NCI-H1048 (cell line): ENCODE results near the gene SH3GL2.

Experiments
- DNase-seq: peaks from one replicate; lab custom pipeline; 2025; lab: John Stamatoyannopoulos, UW

The SH3GL2 gene

DNA sequence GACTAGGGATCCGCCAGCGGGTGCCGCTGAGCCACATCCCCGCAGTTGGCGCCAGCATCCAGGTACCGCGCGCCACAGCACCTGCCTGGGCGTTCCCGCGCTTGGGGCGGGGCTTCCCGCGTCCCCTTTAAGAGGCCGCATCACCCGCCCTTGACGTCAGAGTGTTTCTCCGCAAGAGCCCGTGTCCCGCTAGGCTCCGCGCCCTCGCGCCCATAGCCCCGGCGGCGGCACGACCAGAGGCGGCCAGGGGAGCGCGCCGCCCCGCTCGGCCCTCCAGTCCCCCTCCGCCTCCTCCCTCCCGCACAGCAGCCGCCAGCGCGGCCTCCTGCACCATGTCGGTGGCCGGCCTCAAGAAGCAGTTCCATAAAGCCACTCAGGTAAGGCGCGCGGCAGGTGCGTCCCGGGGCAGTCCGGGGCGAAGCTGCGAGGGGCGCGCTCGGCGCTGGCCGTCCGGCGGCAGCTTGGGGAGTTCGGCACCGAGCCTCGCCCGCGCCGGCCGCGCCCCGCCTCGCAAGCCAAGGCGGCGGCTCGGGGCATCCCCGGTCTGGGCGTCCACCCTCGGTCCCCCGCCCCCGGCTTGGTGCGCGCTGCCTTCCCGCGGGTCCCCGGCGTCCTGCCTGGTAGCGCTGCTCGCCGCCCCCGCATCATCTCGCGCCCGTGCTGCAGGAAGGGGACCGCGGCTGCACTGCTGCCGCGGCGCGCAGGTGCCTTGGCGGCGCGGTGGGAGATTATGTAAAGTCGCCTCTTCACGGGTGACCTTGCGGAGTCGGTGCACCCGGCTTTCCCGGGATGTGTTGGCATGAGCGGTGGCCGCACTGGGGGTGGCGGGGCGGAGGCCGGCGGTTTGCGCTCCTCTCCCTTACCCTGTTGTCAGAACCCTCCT is at the start of gene SH3GL2:
TSS of gene SH3GL2 (plus strand) at position 156 of the 883 bp plus-strand sequence.
- DNase-seq = peak; percentile 51

DNA sequence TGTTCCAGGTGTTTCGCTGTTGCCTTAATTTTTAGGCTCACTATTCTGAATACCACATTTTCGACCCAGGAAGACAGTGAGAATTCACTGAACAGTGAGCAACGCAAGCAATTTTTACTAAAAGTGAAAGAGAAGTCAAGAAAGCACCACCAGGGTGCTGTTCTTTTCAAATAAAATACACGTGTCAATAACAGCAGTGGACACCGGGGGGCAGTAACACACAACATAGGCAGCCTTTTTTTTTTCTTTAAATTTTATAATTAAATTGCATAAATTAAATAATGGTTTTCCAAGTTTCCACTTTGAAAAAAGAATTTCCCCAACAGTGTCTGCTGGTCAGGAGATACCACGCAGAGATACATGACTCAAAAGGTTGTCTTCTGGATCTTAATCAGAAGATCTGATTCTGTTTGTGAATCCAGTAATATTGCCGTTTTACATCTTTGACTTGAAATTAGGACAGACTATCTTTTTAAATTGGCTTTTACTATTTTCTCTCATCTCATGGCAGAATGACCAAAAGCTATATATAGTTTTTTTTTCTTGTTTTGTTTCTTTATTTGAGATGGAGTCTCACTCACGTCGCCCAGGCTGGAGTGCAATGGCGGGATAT is 47.1 kb upstream of the SH3GL2 start:
- no peak for DNase-seq

DNA sequence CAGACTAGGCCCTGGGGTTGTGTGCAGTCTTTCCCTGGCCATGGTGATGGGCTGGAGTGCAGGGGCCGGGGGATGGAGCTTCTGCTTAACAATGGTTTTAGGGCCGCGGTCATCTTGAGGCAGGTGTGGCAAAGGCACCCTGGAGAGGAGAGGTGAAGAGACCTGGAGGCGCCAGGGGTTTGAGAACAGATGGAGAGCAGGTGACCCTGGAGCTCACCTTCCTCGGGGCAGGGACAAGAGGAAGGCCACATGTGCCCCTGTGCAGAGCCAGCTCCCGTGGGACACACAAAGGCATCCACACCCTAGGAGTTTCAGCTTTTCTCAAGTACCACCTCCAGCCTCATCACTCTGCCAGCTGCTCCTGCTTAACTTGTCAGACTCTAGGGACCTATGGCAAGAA is 46.4 kb upstream of the SH3GL2 start:
- DNase-seq = no peak

- no peak for DNase-seq
These were observed 43.7 kb upstream of the SH3GL2 start for GRCh38 chr9:17535176-17535575.

- DNase-seq = no peak
These were observed 42.8 kb upstream of the SH3GL2 start for GRCh38 chr9:17536027-17536426.

- DNase-seq = no peak
These were observed 27.8 kb upstream of the SH3GL2 start for GRCh38 chr9:17551023-17551422.

GRCh38 chr9:17555362-17556054 is 23.4 kb upstream of the SH3GL2 start:
- DNase-seq = no peak

GRCh38 chr9:17556255-17556654 is 22.6 kb upstream of the SH3GL2 start:
- no peak for DNase-seq

DNA sequence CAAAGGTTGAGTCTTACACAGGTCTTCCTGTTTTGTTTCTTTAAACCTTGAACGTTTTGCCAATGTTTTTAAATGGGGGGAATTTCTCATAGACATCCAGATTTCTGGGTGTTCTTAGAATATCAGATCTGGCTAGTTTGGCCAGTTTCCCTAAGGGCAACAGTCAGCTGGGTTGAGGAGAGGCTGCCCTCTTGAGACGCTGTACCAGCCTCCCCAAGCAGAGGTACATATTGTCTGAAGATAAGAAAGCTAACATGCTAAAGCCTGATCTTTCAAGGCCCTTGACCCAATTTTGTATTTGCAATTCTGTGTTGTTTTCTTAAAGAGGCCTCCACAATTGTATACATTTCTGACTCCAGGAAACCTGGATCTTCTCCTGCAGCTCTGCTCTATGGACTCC is 21.9 kb upstream of the SH3GL2 start:
- DNase-seq = no peak

DNA sequence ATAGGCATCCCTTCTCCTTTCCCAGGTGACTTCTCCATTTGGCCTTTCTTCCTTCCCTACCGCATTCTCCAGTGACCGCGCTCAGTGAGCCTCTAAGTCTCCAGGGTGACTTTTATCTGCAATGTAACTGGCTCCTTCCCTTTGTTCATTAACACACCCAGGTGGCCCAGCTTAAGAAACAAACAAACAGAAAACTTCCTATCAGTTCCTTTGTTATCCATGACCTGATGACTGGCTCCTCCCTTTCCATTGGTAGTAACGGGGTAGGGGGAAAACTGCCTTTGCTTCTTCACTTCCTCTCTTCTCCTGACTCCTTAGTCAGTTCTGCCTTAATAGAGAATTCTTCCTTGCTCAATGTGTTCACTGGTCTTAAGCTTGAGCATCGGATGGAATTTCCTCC is 7.0 kb upstream of the SH3GL2 start:
- DNase-seq = no peak

- no peak for DNase-seq
These were observed 4.5 kb upstream of the SH3GL2 start for GRCh38 chr9:17574342-17574741.

- no peak for DNase-seq
These were observed 322 bp upstream of the SH3GL2 start for GRCh38 chr9:17578577-17578910.

DNA sequence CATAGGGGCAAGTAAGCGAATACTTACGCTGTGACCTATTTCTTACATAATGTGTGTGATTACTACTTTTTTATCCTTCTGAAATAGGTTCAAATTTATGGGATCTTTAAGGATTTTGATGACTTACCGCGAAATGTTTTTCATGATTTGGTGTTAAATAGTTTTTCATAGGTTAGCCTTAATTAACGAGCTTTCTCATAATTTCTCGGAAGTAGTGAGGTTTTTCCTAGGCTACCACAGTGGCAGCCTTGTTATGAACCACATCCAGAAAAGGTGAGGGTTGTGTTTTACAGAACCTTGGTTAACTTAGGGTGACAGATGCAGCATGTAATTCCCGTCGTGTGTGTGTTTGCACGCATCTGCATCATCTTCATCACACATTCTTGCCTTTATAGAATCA is 1.3 kb downstream of the SH3GL2 start:
- no peak for DNase-seq

DNA sequence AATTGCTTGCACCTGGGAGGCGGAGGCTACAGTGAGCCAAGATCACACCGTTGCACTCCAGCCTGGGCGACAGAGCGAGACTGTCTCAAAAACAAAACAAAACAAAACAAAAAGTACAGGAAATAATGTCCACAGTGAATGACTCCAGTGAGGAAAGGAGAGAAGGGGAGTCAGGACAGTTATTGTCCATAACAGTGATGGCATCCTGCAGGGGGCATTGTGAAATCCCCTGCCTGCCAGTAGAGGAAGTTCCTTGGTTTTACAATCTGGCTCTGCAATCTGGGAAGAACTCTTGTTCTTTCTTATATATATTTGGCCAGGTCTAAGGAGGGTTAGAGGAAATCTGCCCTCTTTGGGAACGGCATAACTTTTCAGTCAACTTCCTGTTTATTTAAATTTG is 8.2 kb downstream of the SH3GL2 start:
- no peak for DNase-seq

- no peak for DNase-seq
These were observed 9.5 kb downstream of the SH3GL2 start for GRCh38 chr9:17588395-17588794.

GRCh38 chr9:17588941-17589340 is 10.1 kb downstream of the SH3GL2 start:
- DNase-seq = no peak

DNA sequence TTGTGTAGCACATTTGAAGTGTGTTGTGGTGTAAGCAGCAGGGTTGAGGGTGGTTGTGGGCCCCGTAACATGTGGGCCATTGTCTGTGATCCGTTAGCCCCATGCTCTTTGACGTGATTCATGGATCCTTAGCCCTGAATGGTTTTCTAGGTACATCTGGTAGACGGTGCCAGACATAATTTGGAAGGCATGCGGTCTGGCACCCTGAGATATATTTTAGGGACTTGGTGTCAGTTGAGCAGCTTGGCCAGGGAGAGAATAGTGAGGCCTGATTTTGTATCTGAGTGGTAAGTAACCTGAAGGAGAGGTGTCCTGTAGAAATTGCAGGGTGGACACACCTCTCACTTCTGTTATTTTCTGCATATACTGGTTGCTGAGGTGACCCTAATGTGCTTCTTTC is 10.9 kb downstream of the SH3GL2 start:
- no peak for DNase-seq

- DNase-seq = no peak
These were observed 16.1 kb downstream of the SH3GL2 start for GRCh38 chr9:17594961-17595360.

DNA sequence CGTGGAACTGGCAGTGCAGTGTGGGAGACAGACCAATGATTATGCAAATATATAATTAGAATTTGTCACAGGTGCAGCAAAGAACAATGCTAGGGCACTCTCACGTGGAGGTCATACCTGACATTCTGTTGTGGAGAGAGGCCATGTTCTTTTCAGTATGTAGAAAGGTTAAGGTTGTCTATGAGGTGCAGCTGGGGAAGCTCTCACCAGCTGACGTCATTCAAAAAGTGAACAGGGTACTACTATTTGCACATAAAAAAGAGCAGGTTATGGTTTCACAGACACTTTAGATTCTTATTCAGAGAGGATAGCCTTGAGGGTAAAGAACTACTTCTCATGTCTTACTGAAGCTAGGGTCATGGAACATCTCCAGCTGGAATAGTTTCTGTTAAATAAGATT is 19.1 kb downstream of the SH3GL2 start:
- DNase-seq = no peak

DNA sequence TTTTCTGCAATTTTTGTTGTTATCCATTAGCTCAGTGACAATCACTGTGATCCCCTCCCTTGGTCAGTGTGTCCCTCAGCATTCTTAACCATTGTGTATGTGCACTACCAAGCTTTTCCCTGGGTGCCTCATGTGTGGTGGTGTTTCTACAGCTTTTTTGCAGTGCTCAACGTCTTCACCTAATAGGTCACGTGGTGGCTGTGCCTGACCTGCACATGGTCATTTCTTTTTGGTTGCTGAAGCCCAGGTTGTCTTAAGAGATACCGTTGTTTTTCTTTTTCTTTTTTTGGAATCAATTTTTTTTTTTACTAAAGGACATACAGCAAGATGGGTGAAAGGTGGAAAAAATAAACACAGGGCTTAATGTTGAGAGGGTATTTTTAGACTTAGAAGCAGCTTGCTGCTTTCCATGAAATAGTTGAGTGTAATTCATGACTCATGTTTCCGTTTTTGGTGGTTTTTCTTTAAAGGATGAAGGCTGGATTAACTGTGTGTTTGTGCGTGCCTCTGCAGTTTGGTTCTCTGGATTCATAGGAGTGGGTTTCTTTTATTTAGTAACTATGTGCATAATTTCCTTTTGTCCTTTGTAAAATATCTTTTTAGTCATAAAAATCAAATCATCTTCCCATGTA is 22.2 kb downstream of the SH3GL2 start:
- DNase-seq = no peak

DNA sequence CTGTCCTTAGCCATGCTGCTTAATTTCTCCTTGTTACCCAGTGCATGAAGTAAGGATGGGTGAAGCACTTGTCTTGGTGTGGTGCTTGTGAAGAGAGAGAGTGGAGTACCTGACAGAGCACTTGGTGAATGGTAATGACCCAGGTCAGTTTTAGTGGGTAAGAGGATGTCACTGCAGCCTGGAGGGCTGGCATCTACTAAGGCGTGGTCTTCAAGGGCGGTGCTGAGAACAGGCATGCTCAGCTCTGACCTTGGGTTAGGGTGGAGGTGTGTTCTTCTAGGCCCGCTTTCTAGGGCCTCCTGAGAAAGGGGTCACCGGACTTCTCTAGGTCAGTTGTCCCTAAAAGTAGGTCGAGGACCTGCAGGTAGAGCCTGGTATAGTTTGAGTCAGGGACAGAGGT is 25.7 kb downstream of the SH3GL2 start:
- DNase-seq = no peak

DNA sequence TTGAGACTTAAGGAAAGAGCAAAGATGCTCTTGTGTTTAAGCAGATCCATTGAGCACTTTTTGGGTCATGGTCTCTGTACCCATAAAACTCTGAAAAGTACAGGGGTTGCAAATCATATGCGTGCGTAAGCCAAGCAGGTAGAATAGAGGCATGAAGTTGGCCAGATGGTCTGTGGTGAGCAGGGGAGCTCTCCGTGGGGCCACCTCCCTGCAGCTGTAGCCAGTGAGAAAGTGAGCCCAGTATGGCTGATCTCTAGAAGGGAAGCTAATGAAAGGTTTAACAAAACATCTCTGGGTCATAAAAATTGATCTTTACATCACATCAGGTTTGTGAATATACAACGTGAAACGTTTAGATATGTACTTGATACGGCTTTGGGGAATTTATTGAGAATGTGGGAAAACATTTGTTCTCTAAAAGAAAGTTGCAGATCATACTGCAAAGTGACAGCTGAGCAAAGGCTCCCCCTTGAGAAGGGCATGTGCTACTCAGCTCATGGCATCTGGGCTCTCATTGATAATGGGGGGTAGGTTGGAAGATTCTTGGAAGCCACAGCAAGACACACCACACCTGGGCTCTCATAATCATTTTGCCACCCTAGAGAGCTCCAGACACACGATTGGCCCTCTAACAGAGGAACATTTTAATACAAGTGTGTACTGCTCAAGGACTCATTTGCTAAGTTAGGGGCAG is 30.6 kb downstream of the SH3GL2 start:
- no peak for DNase-seq
